Activated CD4-positive, alpha-beta T cell treated with anti-CD3 and anti-CD28 coated beads, Interleukin-10, Interleukin-2, amounts not matched to agents 100 ng/mL and 50 ng/mL, durations not matched to agents 16 hours and 8 hours (primary cell): ENCODE measurements around the gene TOR1A.
A peak's percentile ranks its signal among the peaks of the same experiment; 100 is the strongest.

ENCODE experiments used
- DNase-seq: peaks from one replicate; pipeline ENCODE4 v3.0.0-alpha.2; 2020

TOR1A gene

GRCh38 chr9:129851821-129852220 lies 27.9 kb upstream of the TOR1A start:
- DNase-seq: no peak

- no peak for DNase-seq
Measured at GRCh38 chr9:129850821-129851550, 27.1 kb upstream of the TOR1A start.

GRCh38 chr9:129849901-129850300 lies 26.0 kb upstream of the TOR1A start:
- no peak for DNase-seq

- DNase-seq: no peak
Measured at GRCh38 chr9:129848712-129849441, 24.9 kb upstream of the TOR1A start.

GRCh38 chr9:129845373-129845772 lies 21.4 kb upstream of the TOR1A start:
- no peak for DNase-seq

GRCh38 chr9:129841071-129841470 lies 17.1 kb upstream of the TOR1A start:
- no peak for DNase-seq

GRCh38 chr9:129840034-129840433 lies 16.1 kb upstream of the TOR1A start:
- DNase-seq: no peak

GRCh38 chr9:129839324-129840023 lies 15.5 kb upstream of the TOR1A start:
- DNase-seq: no peak

- DNase-seq: peak; percentile 62
Measured at GRCh38 chr9:129838707-129839259, 14.8 kb upstream of the TOR1A start.

GRCh38 chr9:129836311-129837007 lies 12.5 kb upstream of the TOR1A start:
- DNase-seq: peak; percentile 67

- no peak for DNase-seq
Measured at GRCh38 chr9:129835860-129836223, 11.9 kb upstream of the TOR1A start.

- DNase-seq: peak; percentile 99
Measured at GRCh38 chr9:129835128-129835859, 11.4 kb upstream of the TOR1A start, which contains the start of the genes C9orf78 and USP20. Gene C9orf78 (minus strand): TSS chr9:129835275. CDS start chr9:129835221, 54 bp downstream. Gene USP20 (plus strand): TSS chr9:129835458. CDS start chr9:129852556, 17,098 bp downstream.

- DNase-seq: peak; percentile 46
Measured at GRCh38 chr9:129834489-129835127, 10.7 kb upstream of the TOR1A start.

- DNase-seq: no peak
Measured at GRCh38 chr9:129832982-129833381, 9.0 kb upstream of the TOR1A start.

- DNase-seq: no peak
Measured at GRCh38 chr9:129828969-129829368, 5.0 kb upstream of the TOR1A start.

GRCh38 chr9:129828051-129828450 lies 4.1 kb upstream of the TOR1A start:
- no peak for DNase-seq

- no peak for DNase-seq
Measured at GRCh38 chr9:129826759-129827158, 2.8 kb upstream of the TOR1A start.

- no peak for DNase-seq
Measured at GRCh38 chr9:129826344-129826743, 2.4 kb upstream of the TOR1A start.

- no peak for DNase-seq
Measured at GRCh38 chr9:129823542-129823934, 398 bp downstream of the TOR1A start.

GRCh38 chr9:129822898-129823541 lies 916 bp downstream of the TOR1A start:
- peak; percentile 55 for DNase-seq
